H1 (cell line): ENCODE measurements around the gene PLCB1. TPM values are rescaled to one million over a fixed set of nuclear protein-coding genes. Genes with fewer than 3 reads are reported as not detected.

Experiments used
- CTCF ChIA-PET: fragments of 300-600 bp; sonication (Branson Sonifier 250); formaldehyde crosslinking; loops from one replicate; lab custom pipeline; 2021; ENCODE audit not compliant: partially characterized antibody; lab: Charles Lee
- POLR2A ChIA-PET: fragments of 300-600 bp; sonication (Branson Sonifier 250); formaldehyde crosslinking; loops from one replicate; lab custom pipeline; 2021; ENCODE audit warnings: inconsistent platforms; ENCODE audit not compliant: partially characterized antibody; lab: Charles Lee
- DNase-seq, 2 experiments: peaks; one replicate each; pipeline versions ENCODE4 v3.0.0 to v3.0.0-alpha.2; 2010 to 2022; ENCODE audit warnings: low spot score in 2 of 2, low read depth in 1 of 2, mixed read lengths in 1 of 2
- FAIRE-seq: peaks from 2 replicates; lab custom pipeline; 2011; peaks lifted over from hg19 to GRCh38; lab: Jason Lieb, UNC
- H2AFZ ChIP-seq: 2 replicates; pipeline ENCODE4 v1.8.1; 2012; ENCODE audit warnings: low read length, inconsistent platforms
- H2AK5ac ChIP-seq: 2 replicates; pipeline ENCODE4 v1.6.1; 2013; ENCODE audit warnings: low read depth, low read length
- H2BK120ac ChIP-seq: replicated peaks from 2 replicates; pipeline ENCODE3; 2013; ENCODE audit warnings: low read depth, low read length, inconsistent platforms
- H2BK12ac ChIP-seq: 2 replicates; pipeline ENCODE4 v1.6.1; 2013; ENCODE audit warnings: low read depth, low read length
- H2BK15ac ChIP-seq: 2 replicates; pipeline ENCODE4 v1.6.1; 2013; ENCODE audit warnings: low read length
- H2BK20ac ChIP-seq: 2 replicates; pipeline ENCODE4 v1.6.1; 2013; ENCODE audit warnings: low read length
- H2BK5ac ChIP-seq: 2 replicates; pipeline ENCODE4 v1.6.1; 2013; ENCODE audit warnings: low read depth, low read length
- H3K14ac ChIP-seq: 2 replicates; pipeline ENCODE4 v1.6.1; 2013; ENCODE audit warnings: inconsistent platforms; ENCODE audit not compliant: insufficient read length
- H3K18ac ChIP-seq: 2 replicates; pipeline ENCODE4 v1.6.1; 2013; ENCODE audit warnings: low read length; ENCODE audit errors: extremely low read depth
- H3K23ac ChIP-seq: 2 replicates; pipeline ENCODE4 v1.6.1; 2013; ENCODE audit warnings: inconsistent platforms; ENCODE audit not compliant: insufficient read length
- H3K23me2 ChIP-seq: 2 replicates; pipeline ENCODE4 v1.6.1; 2013; ENCODE audit warnings: low read depth, low read length
- H3K27ac ChIP-seq: 2 replicates; pipeline ENCODE4 v1.6.1; 2011; ENCODE audit warnings: low read depth, low read length, inconsistent platforms
- H3K27me3 ChIP-seq, 4 experiments: replicated peaks in 1 of 4; 1 replicate in 1 of 4; 2 replicates in 3 of 4; pipeline versions ENCODE4 v1.6.1 to v1.8.1; 2011 to 2013; ENCODE audit warnings: low read length in 3 of 4, mild to moderate bottlenecking in 3 of 4, inconsistent platforms in 2 of 4, mixed read lengths in 2 of 4, moderate library complexity in 1 of 4; ENCODE audit not compliant: control insufficient read depth in 3 of 4, insufficient read depth in 3 of 4; ENCODE audit errors: extremely low read depth in 1 of 4
- H3K36me3 ChIP-seq, 4 experiments: 2 replicates each; pipeline versions ENCODE4 v1.6.1 to v1.8.1; 2011 to 2013; ENCODE audit warnings: mild to moderate bottlenecking in 4 of 4, low read length in 3 of 4, moderate library complexity in 2 of 4, control low read depth in 1 of 4, inconsistent platforms in 1 of 4; ENCODE audit not compliant: insufficient read depth in 4 of 4, control insufficient read depth in 2 of 4
- H3K4ac ChIP-seq: replicated peaks from 2 replicates; pipeline ENCODE3; 2013; ENCODE audit warnings: low read length, low read depth, mixed read lengths, inconsistent platforms; ENCODE audit not compliant: insufficient read length
- H3K4me1 ChIP-seq, 4 experiments: replicated peaks in 1 of 4; 1 replicate in 1 of 4; 2 replicates in 3 of 4; pipeline versions ENCODE4 v1.6.1 to v1.8.1; 2011 to 2013; ENCODE audit warnings: low read length in 3 of 4, inconsistent platforms in 2 of 4, mixed read lengths in 1 of 4; ENCODE audit not compliant: insufficient read depth in 4 of 4, control insufficient read depth in 3 of 4
- H3K4me2 ChIP-seq, 2 experiments: 2 replicates each; pipeline versions ENCODE4 v1.6.1 to v1.8.1; 2011 to 2013; ENCODE audit warnings: low read depth in 2 of 2, low read length in 2 of 2, control low read depth in 1 of 2, inconsistent platforms in 1 of 2, mild to moderate bottlenecking in 1 of 2; ENCODE audit not compliant: insufficient read depth in 1 of 2
- H3K4me3 ChIP-seq, 4 experiments: fragments of 200-600, 300-600 bp in 1 of 4; sonication (generic), shearing (Covaris generic), sonication (Bioruptor Twin) in 1 of 4; 2 replicates each; pipeline versions ENCODE4 v1.5.1 to v1.8.1; 2011 to 2016; ENCODE audit warnings: low read length in 4 of 4, low read depth in 3 of 4, control low read depth in 2 of 4, inconsistent platforms in 2 of 4, mild to moderate bottlenecking in 2 of 4, mixed read lengths in 1 of 4, moderate library complexity in 1 of 4; ENCODE audit not compliant: insufficient read depth in 2 of 4; ENCODE audit errors: extremely low read depth in 1 of 4
- H3K56ac ChIP-seq: replicated peaks from 2 replicates; pipeline ENCODE3; 2013; ENCODE audit warnings: low read depth, mild to moderate bottlenecking, mixed read lengths, low read length, inconsistent platforms; ENCODE audit not compliant: insufficient read length
- H3K79me1 ChIP-seq: 2 replicates; pipeline ENCODE4 v1.6.1; 2013; ENCODE audit warnings: low read depth, low read length, control low read depth
- H3K79me2 ChIP-seq, 2 experiments: 2 replicates each; pipeline versions ENCODE4 v1.6.1 to v1.8.1; 2012 to 2013; ENCODE audit warnings: low read length in 2 of 2, mild to moderate bottlenecking in 2 of 2, inconsistent platforms in 1 of 2; ENCODE audit not compliant: insufficient read depth in 2 of 2, control insufficient read depth in 1 of 2
- H3K9ac ChIP-seq, 4 experiments: replicated peaks in 1 of 4; 1 replicate in 1 of 4; 2 replicates in 3 of 4; pipeline versions ENCODE4 v1.6.1 to v1.8.1; 2011 to 2013; ENCODE audit warnings: low read depth in 3 of 4, low read length in 3 of 4, control low read depth in 2 of 4, mild to moderate bottlenecking in 2 of 4, moderate library complexity in 2 of 4, inconsistent platforms in 1 of 4; ENCODE audit errors: extremely low read depth in 1 of 4
- H3K9me3 ChIP-seq, 2 experiments: 2 replicates each; pipeline versions ENCODE4 v1.6.1 to v1.8.1; 2012 to 2013; ENCODE audit warnings: mild to moderate bottlenecking in 2 of 2, moderate library complexity in 2 of 2, control low read depth in 1 of 2, inconsistent platforms in 1 of 2, low read depth in 1 of 2, low read length in 1 of 2, mixed read lengths in 1 of 2; ENCODE audit not compliant: insufficient read depth in 2 of 2
- H4K20me1 ChIP-seq, 2 experiments: replicated peaks in 1 of 2; 2 replicates each; pipeline versions ENCODE3 to v1.8.1; 2011 to 2013; ENCODE audit warnings: inconsistent platforms in 2 of 2, low read length in 2 of 2, mild to moderate bottlenecking in 1 of 2; ENCODE audit not compliant: insufficient read depth in 2 of 2, control insufficient read depth in 1 of 2
- H4K5ac ChIP-seq: 2 replicates; pipeline ENCODE4 v1.6.1; 2013; ENCODE audit warnings: low read length, low read depth, mixed read lengths, inconsistent platforms; ENCODE audit not compliant: insufficient read length
- H4K8ac ChIP-seq: 2 replicates; pipeline ENCODE4 v1.8.0; 2013; ENCODE audit warnings: mild to moderate bottlenecking, moderate library complexity, low read length, inconsistent platforms; ENCODE audit not compliant: insufficient read depth; ENCODE audit errors: extremely low read depth
- H4K91ac ChIP-seq: replicated peaks from 2 replicates; pipeline ENCODE3; 2013; ENCODE audit warnings: low read length, mixed read lengths, inconsistent platforms; ENCODE audit not compliant: insufficient read length
- ASH2L ChIP-seq: fragments of 200-600, 300-600 bp; sonication (generic); IDR thresholded peaks from one replicate; pipeline ENCODE4 v1.7.1; 2017; ENCODE audit warnings: low read length
- BRCA1 ChIP-seq: IDR thresholded peaks from 2 replicates; pipeline ENCODE4 v1.6.1; 2012; ENCODE audit warnings: low read depth, low read length, improper control_type of control experiment
- CREB1 ChIP-seq: IDR thresholded peaks from 2 replicates; pipeline ENCODE4 v1.6.1; 2012; ENCODE audit warnings: inconsistent platforms
- CTBP2 ChIP-seq: IDR thresholded peaks from 2 replicates; pipeline ENCODE4 v1.7.0; 2011; ENCODE audit warnings: borderline replicate concordance, mild to moderate bottlenecking, moderate library complexity, mixed read lengths, low read length; ENCODE audit not compliant: insufficient read depth, insufficient read length
- HDAC2 ChIP-seq, 2 experiments: fragments of 300-600 bp in 1 of 2; sonication (generic) in 1 of 2; IDR thresholded peaks; 2 replicates each; pipeline ENCODE4 v1.6.1; 2011 to 2012; ENCODE audit warnings: low read depth in 2 of 2, low read length in 2 of 2, mild to moderate bottlenecking in 2 of 2, moderate library complexity in 2 of 2, borderline replicate concordance in 1 of 2, inconsistent platforms in 1 of 2
- KDM1A ChIP-seq: fragments of 200-600, 300-600 bp; sonication (generic); IDR thresholded peaks from 2 replicates; pipeline ENCODE4 v1.7.1; 2016; ENCODE audit warnings: mild to moderate bottlenecking, low read length, borderline replicate concordance
- KDM4A ChIP-seq: IDR thresholded peaks from one replicate; pipeline ENCODE4 v1.7.1; 2012; ENCODE audit warnings: low read depth, mild to moderate bottlenecking, moderate library complexity, low read length, inconsistent platforms; ENCODE audit not compliant: severe bottlenecking
- SIRT6 ChIP-seq: IDR thresholded peaks from one replicate; pipeline ENCODE4 v1.7.1; 2012; ENCODE audit warnings: low read length, inconsistent platforms
- SP1 ChIP-seq: IDR thresholded peaks from 2 replicates; pipeline ENCODE4 v1.6.1; 2011; ENCODE audit warnings: low read depth, low read length
- SUZ12 ChIP-seq: fragments of 200-600 bp; sonication (generic); IDR thresholded peaks from 2 replicates; pipeline ENCODE4 v1.6.1; 2012; ENCODE audit warnings: mild to moderate bottlenecking, inconsistent platforms, low read length, moderate library complexity, mixed read lengths
- WGBS, 2 experiments: shearing (Covaris generic) in 1 of 2; methylation state at CpG; one replicate each; pipeline versions ENCODE4 v1.1.6 to v1.1.7; 2013 to 2015; ENCODE audit warnings: low lambda C conversion rate in 2 of 2, mixed read lengths in 2 of 2, inconsistent platforms in 1 of 2, low coverage in 1 of 2, missing lambda C conversion rate in 1 of 2; ENCODE audit not compliant: insufficient replicate concordance in 2 of 2, insufficient coverage in 1 of 2, insufficient read length in 1 of 2; ENCODE audit errors: extremely low coverage in 1 of 2, missing lambda C conversion rate in 1 of 2; 5-methylcytosine and 5-hydroxymethylcytosine counted together
- polyA plus RNA-seq, 7 experiments: library from polyadenylated mRNA; depleted of rRNA in 3 of 7; stranded (reverse) in 5 of 7; unstranded in 2 of 7; fragments of >200 nt in 5 of 7; fragments of 200-250 nt in 2 of 7; gene quantifications; 1 replicate in 5 of 7; 2 replicates in 1 of 7; 4 replicates in 1 of 7; pipeline versions ENCODE4 v1.2.1 to v1.2.3, GENCODE V29; 2011 to 2013; ENCODE audit warnings: missing spikeins in 2 of 7, mixed read lengths in 2 of 7
- total RNA-seq: library from RNA; stranded (reverse); fragmentation: NEBNext Ultra II Directional; extraction: Animal tissue kit (Norgen Biotek cat#: 25700); gene quantifications from 2 replicates; pipeline ENCODE4 v1.2.1, GENCODE V29; 2021
- TF ChIP-seq, protein P1 (sequence below): IDR thresholded peaks from 2 replicates; pipeline ENCODE4 v1.6.1; 2012; ENCODE audit warnings: low read length, inconsistent platforms
- TF ChIP-seq, protein P2 (sequence below): IDR thresholded peaks from 2 replicates; pipeline ENCODE4 v1.6.1; 2011; ENCODE audit warnings: low read depth, mild to moderate bottlenecking, low read length; ENCODE audit not compliant: insufficient read depth

PLCB1 gene
- total and polyA plus RNA-seq, 2 of the 8 experiments (the other 6 are each of a cell fraction or from before 2014, with no cell fraction given): 2.6 to 9.1 TPM

- Histone ChIP-seq H4K5ac (no peak overlapping the region), H3K56ac (no peak overlapping the region), H3K18ac (no peak overlapping the region), H2BK12ac (no peak overlapping the region), H3K9ac (no peak overlapping the region), H3K36me3 (no peaks in the 10 kb centered on the region), H3K27ac (no peak overlapping the region), H2BK15ac (no peak overlapping the region), H3K23ac (no peak overlapping the region), H3K4me1 (no peaks in the 10 kb centered on the region), H3K9me3 (no peaks in the 10 kb centered on the region), H3K23me2 (no peaks in the 10 kb centered on the region), H2BK5ac (no peak overlapping the region), H3K79me2 (no peaks in the 10 kb centered on the region), H3K4me2 (no peak overlapping the region), H3K14ac (no peak overlapping the region), H2BK20ac (no peak overlapping the region), H3K27me3 (no peaks in the 10 kb centered on the region), H3K4me3 (no peak overlapping the region), H3K4ac (no peak overlapping the region), H2AK5ac (no peak overlapping the region), H2BK120ac (no peak overlapping the region), H3K79me1 (no peaks in the 10 kb centered on the region), H4K91ac (no peak overlapping the region), H4K20me1 (no peaks in the 10 kb centered on the region), H4K8ac (no peak overlapping the region), H2AFZ (no peak overlapping the region)
- POLR2A ChIA-PET: no interaction called here
- FAIRE-seq: no peak
- DNase-seq: no peak
- CTCF ChIA-PET: interaction anchor here (1.1 to 1.8 kb wide), 4 partner anchors 19 to 64 kb away, joined by 3 to 6 read pairs (median 4); no protein-coding TSS in a partner anchor
- WGBS, 2 experiments: 87% methylated on average over 3 of the region's 3 CpGs; no CpG with 5 or more reads in 1 of the 2 experiments
- TF ChIP-seq BRCA1 (no peak), HDAC2 (IDR thresholded peaks at IDR 0.05; ENCODE audit: borderline replicate concordance in 1 of 2, low read depth in 2 of 2, low read length in 2 of 2) (no peak), SIRT6 (no peak), CTBP2 (no peak), SUZ12 (no peak), CREB1 (no peak), ASH2L (no peak), SP1 (no peak), KDM1A (no peak), KDM4A (no peak)
- TF ChIP-seq, protein P1, sequence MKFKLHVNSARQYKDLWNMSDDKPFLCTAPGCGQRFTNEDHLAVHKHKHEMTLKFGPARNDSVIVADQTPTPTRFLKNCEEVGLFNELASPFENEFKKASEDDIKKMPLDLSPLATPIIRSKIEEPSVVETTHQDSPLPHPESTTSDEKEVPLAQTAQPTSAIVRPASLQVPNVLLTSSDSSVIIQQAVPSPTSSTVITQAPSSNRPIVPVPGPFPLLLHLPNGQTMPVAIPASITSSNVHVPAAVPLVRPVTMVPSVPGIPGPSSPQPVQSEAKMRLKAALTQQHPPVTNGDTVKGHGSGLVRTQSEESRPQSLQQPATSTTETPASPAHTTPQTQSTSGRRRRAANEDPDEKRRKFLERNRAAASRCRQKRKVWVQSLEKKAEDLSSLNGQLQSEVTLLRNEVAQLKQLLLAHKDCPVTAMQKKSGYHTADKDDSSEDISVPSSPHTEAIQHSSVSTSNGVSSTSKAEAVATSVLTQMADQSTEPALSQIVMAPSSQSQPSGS: no peak
- TF ChIP-seq, protein P2, sequence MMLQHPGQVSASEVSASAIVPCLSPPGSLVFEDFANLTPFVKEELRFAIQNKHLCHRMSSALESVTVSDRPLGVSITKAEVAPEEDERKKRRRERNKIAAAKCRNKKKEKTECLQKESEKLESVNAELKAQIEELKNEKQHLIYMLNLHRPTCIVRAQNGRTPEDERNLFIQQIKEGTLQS: no peak
These were observed 194.1 kb downstream of the PLCB1 start for GRCh38 chr20:8326191-8326590.
